ENCODE data around the gene SIGLEC9.
"Not testable (repeated sequence)": the region's sequence is repeated elsewhere in the genome, so short reads cannot be mapped to it uniquely, and the experiment has no call there.

SIGLEC9 gene

DNA sequence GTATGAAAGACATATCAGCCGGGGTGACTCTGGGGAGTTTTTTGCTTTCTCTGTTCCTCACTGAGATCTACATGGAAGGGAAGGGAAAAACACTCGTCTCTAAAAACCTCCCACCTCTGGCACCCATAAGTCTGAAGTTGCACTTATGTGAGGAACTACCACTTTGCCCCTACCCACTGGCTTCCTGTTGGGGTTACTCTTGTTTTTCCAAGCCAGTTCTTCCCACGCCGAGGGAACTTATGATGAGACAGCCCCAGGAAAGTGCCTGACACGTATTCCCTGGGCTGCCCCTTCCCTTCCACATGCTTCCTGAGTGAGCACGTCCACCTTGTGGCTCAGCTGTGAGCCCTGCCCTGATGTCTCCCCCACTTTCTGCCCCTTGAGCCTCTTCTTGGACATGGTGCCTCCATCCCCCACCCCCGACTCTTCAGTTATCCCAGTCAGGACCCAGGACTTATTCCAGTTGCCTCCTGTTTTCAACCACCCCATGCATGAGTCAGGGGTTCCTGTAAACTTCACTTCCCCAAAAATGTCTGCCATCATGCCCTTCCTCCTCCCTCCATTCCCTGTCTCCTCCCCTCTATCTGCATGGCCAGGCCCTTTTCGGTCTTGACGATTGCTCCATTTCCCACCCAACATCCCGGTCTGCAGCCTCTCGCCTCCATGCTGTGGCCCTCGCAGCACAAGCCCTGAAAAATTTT, 12.3 kb downstream of the SIGLEC9 start:
- WGBS, 2 experiments (ENCODE audit: insufficient coverage in 2 of 2): 86 to 91% methylated on average over 9 to 11 of the region's 12 CpGs
- Histone ChIP-seq H3K27ac (ENCODE audit: low read depth, low read length, severe bottlenecking) (peak overlapping the region; percentile 45), H3K4me1 (ENCODE audit: control insufficient read depth, insufficient read depth, low read length, poor library complexity, severe bottlenecking) (no peaks in the 10 kb centered on the region), H3K9me3 (ENCODE audit: control insufficient read depth, low read length) (no peaks in the 10 kb centered on the region), H3K4me3 (ENCODE audit: extremely low read depth, insufficient read depth, low read length, poor library complexity, severe bottlenecking) (no peak overlapping the region), H3K36me3 (ENCODE audit: control insufficient read depth, insufficient read depth, low read length) (no peaks in the 10 kb centered on the region)

DNA sequence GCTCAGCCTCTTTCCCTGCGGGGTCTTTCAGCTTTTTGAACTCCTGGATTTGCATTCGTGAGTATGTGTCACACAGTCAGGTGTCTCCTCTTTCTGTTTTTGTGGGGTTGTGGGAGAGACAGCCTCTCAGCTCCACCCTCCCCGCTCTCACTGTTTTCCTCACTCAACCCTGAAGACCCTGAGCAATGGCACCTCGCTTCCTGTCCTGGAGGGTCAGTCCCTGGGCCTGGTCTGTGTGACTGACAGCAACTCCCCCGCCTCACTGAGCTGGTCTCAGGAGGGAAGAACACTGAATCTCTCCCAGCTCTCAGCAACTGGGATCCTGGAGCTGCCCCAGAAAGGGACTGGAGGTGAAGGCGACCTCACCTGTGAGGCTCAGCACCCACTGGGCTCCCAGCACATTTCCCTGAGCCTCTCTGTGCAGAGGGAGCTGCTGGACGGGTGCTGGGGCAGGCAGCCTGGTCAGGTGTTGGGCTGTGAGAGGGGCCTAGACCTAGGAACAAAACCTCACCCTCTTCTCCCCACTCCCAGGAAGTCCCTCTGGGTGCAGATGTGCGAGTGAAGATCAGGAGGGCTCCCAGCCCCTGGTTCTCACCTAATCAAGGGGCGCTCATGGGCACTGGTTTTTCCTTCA, 13.2 kb downstream of the SIGLEC9 start:
- 80 to 98% methylated on average over 2 to 5 of the region's 9 CpGs for WGBS, 2 experiments (ENCODE audit: insufficient coverage in 2 of 2)
- Histone ChIP-seq H3K36me3 (ENCODE audit: control insufficient read depth, insufficient read depth, low read length) (no peaks in the 10 kb centered on the region), H3K9me3 (ENCODE audit: control insufficient read depth, low read length) (no peaks in the 10 kb centered on the region), H3K27ac (ENCODE audit: low read depth, low read length, severe bottlenecking) (no peak overlapping the region), H3K4me3 (ENCODE audit: extremely low read depth, insufficient read depth, low read length, poor library complexity, severe bottlenecking) (no peak overlapping the region), H3K4me1 (ENCODE audit: control insufficient read depth, insufficient read depth, low read length, poor library complexity, severe bottlenecking) (no peaks in the 10 kb centered on the region)

DNA sequence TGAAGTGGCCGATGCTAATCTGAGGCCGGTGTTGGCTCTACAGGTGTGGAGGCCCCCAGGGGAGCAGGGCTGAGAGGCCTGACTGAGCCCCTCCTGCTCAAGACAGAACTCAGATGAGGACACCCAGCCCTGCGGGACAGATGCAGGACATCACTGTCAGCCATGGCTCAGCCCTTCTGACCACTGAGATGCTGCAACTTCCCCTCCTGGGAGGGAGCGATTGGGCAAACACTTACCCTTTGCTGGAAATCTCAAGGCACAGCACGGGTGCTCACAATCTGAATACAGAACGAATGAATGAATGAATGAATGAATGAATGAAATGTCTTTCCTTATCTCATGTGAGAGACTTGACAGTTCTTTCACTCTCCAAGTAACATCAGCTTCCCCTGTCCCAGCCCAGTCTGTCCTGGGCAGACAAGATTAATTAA, 13.9 kb downstream of the SIGLEC9 start:
- no peak overlapping the region for H3K4me3 ChIP-seq (ENCODE audit: extremely low read depth, insufficient read depth, low read length, poor library complexity, severe bottlenecking)
- H3K27ac ChIP-seq (ENCODE audit: low read depth, low read length, severe bottlenecking): no peak overlapping the region
- H3K36me3 ChIP-seq (ENCODE audit: control insufficient read depth, insufficient read depth, low read length): no peaks in the 10 kb centered on the region
- H3K4me1 ChIP-seq (ENCODE audit: control insufficient read depth, insufficient read depth, low read length, poor library complexity, severe bottlenecking): no peaks in the 10 kb centered on the region
- 94 to 100% methylated on average over 4 to 5 of the region's 6 CpGs for WGBS, 2 experiments (ENCODE audit: insufficient coverage in 2 of 2)
- no peaks in the 10 kb centered on the region for H3K9me3 ChIP-seq (ENCODE audit: control insufficient read depth, low read length)

DNA sequence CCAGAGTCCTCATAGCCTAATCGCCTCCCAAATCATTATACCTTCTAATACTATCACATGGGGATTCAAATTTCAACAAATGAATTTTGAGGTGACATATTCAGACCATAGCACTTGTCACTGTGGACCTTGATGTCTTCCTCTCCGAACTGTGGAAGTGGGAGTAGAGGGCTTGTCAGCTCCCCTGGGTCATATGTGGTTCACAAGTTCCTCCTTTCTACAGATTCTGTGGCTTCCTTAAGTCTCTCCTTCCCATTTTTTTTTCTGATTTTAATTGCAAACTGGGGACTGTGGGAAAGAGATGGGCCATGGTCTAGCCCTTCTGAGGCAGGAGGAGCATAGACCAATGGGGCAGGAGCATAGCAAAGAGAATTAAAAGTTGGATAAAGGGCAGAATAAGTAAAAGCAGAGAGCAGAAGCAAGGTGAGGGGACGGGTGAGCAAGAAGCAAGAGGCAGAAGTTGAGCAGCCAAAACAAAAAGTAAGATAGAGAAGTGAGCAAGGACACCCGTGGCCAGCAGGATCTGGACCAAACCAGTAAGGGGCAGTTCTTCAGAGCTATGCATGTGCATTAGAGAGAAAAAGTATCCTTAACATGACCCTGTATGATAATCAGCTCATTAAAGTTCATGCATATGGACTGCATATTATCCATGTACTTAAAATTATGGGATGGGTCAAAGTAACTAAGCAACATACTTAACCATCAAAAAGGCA, 14.8 kb downstream of the SIGLEC9 start:
- no peak overlapping the region for H3K27ac ChIP-seq (ENCODE audit: low read depth, low read length, severe bottlenecking)
- 86 to 88% methylated on average over 3 of the region's 4 CpGs for WGBS, 2 experiments (ENCODE audit: insufficient coverage in 2 of 2)
- H3K4me3 ChIP-seq (ENCODE audit: extremely low read depth, insufficient read depth, low read length, poor library complexity, severe bottlenecking): no peak overlapping the region
- H3K36me3 ChIP-seq (ENCODE audit: control insufficient read depth, insufficient read depth, low read length): no peaks in the 10 kb centered on the region
- H3K9me3 ChIP-seq (ENCODE audit: control insufficient read depth, low read length): no peaks in the 10 kb centered on the region
- no peaks in the 10 kb centered on the region for H3K4me1 ChIP-seq (ENCODE audit: control insufficient read depth, insufficient read depth, low read length, poor library complexity, severe bottlenecking)

DNA sequence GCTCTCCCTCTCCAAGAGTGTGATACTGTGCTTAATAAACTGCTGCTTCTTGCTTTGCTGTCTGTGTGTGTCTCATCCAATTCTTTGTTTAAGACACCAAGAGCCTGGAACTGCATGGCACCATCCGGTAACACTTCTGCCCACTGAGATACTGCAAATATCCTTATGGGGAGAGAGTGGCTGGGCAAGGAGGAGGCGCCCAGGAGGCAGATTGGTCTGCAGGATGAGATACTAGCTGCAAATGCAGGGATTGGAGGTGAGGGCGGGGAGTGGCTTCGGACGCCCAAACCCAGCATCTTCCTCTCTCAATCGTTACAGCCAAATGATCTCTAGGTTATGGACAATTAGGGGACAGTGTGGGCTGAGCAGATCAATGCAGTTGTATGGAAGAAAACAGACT, 15.7 kb downstream of the SIGLEC9 start:
- no peaks in the 10 kb centered on the region for H3K9me3 ChIP-seq (ENCODE audit: control insufficient read depth, low read length)
- 40% methylated on average over 4 of the region's 6 CpGs; no CpG with 5 or more reads in 1 of the 2 experiments for WGBS, 2 experiments (ENCODE audit: insufficient coverage in 2 of 2)
- no peak overlapping the region for H3K27ac ChIP-seq (ENCODE audit: low read depth, low read length, severe bottlenecking)
- no peaks in the 10 kb centered on the region for H3K4me1 ChIP-seq (ENCODE audit: control insufficient read depth, insufficient read depth, low read length, poor library complexity, severe bottlenecking)
- H3K36me3 ChIP-seq (ENCODE audit: control insufficient read depth, insufficient read depth, low read length): no peaks in the 10 kb centered on the region
- no peak overlapping the region for H3K4me3 ChIP-seq (ENCODE audit: extremely low read depth, insufficient read depth, low read length, poor library complexity, severe bottlenecking)

DNA sequence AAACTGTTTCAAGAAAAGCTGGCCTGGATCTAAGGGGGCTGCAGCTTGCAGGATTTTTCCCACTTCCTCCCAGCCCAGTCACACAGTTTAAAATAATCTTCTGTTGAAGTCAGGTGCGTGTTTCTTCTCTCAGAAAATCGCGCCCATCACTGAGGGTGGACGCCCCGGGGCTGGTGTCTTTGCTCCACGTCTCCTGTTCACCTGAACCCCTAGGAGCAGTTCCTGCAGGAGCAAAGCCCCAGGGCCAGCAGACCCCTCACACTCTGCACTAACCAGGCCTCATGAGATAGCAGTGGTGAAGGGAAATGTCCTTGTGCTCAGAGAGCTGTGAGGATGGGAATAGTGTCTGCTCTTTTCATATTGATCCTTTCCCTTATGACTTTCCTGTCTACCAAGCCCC, 16.5 kb downstream of the SIGLEC9 start:
- Histone ChIP-seq H3K36me3 (ENCODE audit: control insufficient read depth, insufficient read depth, low read length) (no peaks in the 10 kb centered on the region), H3K27ac (ENCODE audit: low read depth, low read length, severe bottlenecking) (no peak overlapping the region), H3K4me3 (ENCODE audit: extremely low read depth, insufficient read depth, low read length, poor library complexity, severe bottlenecking) (no peak overlapping the region), H3K4me1 (ENCODE audit: control insufficient read depth, insufficient read depth, low read length, poor library complexity, severe bottlenecking) (no peaks in the 10 kb centered on the region), H3K9me3 (ENCODE audit: control insufficient read depth, low read length) (no peaks in the 10 kb centered on the region)
- 88 to 95% methylated on average over 4 to 5 of the region's 6 CpGs for WGBS, 2 experiments (ENCODE audit: insufficient coverage in 2 of 2)

DNA sequence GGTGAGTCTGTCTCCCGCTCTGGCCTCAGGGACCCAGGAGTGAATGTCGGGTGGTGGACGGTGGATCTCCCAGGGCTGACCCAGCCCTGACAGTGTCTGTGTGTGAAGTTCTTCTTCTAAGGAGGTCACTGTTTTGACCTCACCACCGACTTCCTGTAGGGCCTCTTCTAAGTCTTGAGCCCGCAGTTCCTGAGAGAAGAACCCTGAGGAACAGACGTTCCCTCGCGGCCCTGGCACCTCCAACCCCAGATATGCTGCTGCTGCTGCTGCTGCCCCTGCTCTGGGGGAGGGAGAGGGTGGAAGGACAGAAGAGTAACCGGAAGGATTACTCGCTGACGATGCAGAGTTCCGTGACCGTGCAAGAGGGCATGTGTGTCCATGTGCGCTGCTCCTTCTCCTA, 17.4 kb downstream of the SIGLEC9 start, which contains the start of gene SIGLEC7:
Gene SIGLEC7 (plus strand): TSS at position 183 of the 400 bp plus-strand sequence. CDS start 69 bp downstream, at position 252.
- H3K4me1 ChIP-seq (ENCODE audit: control insufficient read depth, insufficient read depth, low read length, poor library complexity, severe bottlenecking): no peaks in the 10 kb centered on the region
- no peak within 1 kb of the TSS for H3K4me3 ChIP-seq (ENCODE audit: extremely low read depth, insufficient read depth, low read length, poor library complexity, severe bottlenecking)
- H3K9me3 ChIP-seq (ENCODE audit: control insufficient read depth, low read length): no peaks in the 10 kb centered on the region
- H3K27ac ChIP-seq (ENCODE audit: low read depth, low read length, severe bottlenecking): no peak within 1 kb of the TSS
- H3K36me3 ChIP-seq (ENCODE audit: control insufficient read depth, insufficient read depth, low read length): no peaks in the 10 kb centered on the region
- 90 to 91% methylated on average over 9 to 12 of the region's 14 CpGs for WGBS, 2 experiments (ENCODE audit: insufficient coverage in 2 of 2)

DNA sequence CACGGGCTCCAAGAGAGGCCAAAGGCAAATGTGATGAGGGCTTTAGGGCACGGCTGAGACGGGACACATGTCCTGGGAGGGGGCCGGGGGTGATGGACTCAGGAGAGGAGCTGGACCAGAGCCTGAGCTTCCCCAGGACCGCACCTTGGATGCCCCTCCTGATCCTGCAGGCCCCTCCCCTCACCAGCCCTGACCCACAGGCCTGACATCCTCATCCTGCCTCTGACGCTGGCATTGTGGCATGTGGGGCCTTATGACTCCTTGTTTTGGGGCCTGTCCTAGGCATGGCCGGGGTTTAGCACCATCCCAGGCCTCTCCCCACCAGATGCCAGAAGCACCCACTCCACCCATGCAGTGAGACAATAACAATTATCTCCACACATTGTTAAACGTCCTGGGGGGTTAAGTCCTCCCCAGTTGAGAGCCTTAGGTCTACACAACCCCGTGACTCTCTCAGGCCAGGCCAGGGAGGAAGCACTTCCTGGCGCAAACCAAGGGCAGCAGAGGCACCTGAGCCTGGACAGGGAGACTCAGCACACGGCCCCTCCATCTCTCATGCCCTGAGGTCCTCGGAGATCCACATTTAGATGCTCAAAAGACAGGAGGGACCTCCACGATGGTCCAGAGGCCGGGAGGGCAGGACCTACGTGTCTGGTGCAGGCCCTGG, 18.2 kb downstream of the SIGLEC9 start:
- H3K4me3 ChIP-seq (ENCODE audit: extremely low read depth, insufficient read depth, low read length, poor library complexity, severe bottlenecking); H3K9me3 ChIP-seq (ENCODE audit: control insufficient read depth, low read length); H3K36me3 ChIP-seq (ENCODE audit: control insufficient read depth, insufficient read depth, low read length); H3K27ac ChIP-seq (ENCODE audit: low read depth, low read length, severe bottlenecking); H3K4me1 ChIP-seq (ENCODE audit: control insufficient read depth, insufficient read depth, low read length, poor library complexity, severe bottlenecking): not testable (repeated sequence)
- WGBS, 2 experiments (ENCODE audit: insufficient coverage in 2 of 2): 82 to 90% methylated on average over 6 of the region's 15 CpGs

DNA sequence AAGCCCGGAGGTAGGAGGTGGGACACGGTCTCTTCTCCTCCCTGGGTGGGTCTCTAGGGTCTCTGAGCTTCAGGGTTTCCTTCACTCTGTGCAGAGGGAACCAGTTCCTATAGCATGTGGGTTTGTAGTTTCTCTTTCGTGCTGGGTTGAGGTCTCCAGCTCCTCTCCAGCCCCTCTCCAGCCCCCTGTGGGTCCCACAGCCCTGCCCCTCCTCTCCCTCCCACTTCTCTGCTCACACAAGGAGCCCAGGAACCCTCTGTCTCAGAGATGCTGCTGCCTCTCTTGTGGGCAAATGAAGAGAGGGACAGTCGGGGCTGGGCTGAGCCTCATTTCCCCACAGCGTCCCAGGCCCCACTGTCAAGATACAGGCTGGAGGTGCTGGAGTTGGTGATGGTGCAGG, 18.8 kb downstream of the SIGLEC9 start:
- H3K9me3 ChIP-seq (ENCODE audit: control insufficient read depth, low read length): no peaks in the 10 kb centered on the region
- no peak overlapping the region for H3K27ac ChIP-seq (ENCODE audit: low read depth, low read length, severe bottlenecking)
- WGBS, 2 experiments (ENCODE audit: insufficient coverage in 2 of 2): 88 to 100% methylated on average over 2 to 3 of the region's 5 CpGs
- no peaks in the 10 kb centered on the region for H3K4me1 ChIP-seq (ENCODE audit: control insufficient read depth, insufficient read depth, low read length, poor library complexity, severe bottlenecking)
- H3K36me3 ChIP-seq (ENCODE audit: control insufficient read depth, insufficient read depth, low read length): no peaks in the 10 kb centered on the region
- no peak overlapping the region for H3K4me3 ChIP-seq (ENCODE audit: extremely low read depth, insufficient read depth, low read length, poor library complexity, severe bottlenecking)

DNA sequence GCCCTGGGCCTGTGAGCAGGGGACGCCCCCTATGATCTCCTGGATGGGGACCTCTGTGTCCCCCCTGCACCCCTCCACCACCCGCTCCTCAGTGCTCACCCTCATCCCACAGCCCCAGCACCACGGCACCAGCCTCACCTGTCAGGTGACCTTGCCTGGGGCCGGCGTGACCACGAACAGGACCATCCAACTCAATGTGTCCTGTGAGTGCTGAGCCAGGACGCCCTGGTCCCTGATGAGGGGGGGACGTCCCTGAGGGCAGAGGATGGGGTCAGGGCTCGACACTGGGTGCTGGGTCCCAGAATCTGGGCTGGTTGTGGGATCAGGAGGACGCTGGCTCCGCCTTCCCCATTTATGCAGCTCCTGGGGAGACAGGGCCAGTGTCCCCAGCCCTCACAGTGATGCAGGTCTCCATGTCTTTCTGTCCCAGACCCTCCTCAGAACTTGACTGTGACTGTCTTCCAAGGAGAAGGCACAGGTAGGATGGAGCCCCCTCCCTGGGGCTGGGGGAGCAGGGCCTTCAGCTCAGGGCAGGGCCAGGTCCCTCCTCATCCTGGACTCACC, 19.9 kb downstream of the SIGLEC9 start:
- Histone ChIP-seq H3K4me3 (ENCODE audit: extremely low read depth, insufficient read depth, low read length, poor library complexity, severe bottlenecking) (no peak overlapping the region), H3K27ac (ENCODE audit: low read depth, low read length, severe bottlenecking) (no peak overlapping the region)
- 90% methylated on average over 4 to 11 of the region's 11 CpGs for WGBS, 2 experiments (ENCODE audit: insufficient coverage in 2 of 2)

More for the DNA sequence above, 19.9 kb downstream of the SIGLEC9 start:
- no peaks in the 10 kb centered on the region for H3K4me1 ChIP-seq (ENCODE audit: control insufficient read depth, insufficient read depth, low read length, poor library complexity, severe bottlenecking)
- H3K36me3 ChIP-seq (ENCODE audit: control insufficient read depth, insufficient read depth, low read length): no peaks in the 10 kb centered on the region
- H3K9me3 ChIP-seq (ENCODE audit: control insufficient read depth, low read length): no peaks in the 10 kb centered on the region
